ENCODE data around the gene NXPH4.

DNA sequence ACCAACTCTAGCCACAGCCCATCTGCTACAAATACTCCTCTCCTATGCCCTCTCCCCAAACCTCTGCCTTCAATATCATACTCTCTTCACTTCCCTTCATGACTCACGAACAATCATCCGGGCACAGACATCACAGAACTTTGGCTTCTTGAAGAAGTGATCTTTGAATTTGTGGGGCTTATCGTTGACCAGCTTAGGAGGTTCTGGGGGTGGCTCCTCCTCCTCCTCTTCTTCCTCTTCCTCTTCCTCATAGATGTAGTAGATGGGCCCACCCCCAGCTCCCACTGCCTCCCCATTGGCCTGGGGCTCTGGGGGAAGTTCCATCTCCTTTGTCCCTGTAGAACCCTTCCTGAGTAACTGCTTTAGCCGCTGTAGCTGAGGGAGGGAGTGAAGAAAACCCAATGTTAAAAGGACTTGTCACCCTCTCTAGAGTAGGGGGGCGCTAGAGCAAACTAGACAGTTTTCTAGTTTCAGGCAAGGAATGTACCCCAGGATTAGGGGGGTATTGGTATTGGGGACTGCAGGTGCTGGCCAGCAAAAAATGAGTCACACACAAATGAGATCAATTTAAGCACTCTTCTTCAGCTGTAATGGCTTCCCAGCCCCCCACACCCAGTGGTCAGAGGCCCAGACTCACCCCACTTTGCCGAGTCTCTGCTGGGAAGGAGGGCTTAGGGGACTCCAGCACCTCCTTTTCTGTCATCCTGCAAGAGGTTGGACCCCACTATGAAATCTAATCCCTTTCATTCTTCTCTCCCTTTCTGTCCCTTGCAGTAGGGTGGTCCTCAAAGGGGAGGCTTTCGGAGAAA, 32.5 kb downstream of the NXPH4 start:
- TF ChIP-seq, protein P1, sequence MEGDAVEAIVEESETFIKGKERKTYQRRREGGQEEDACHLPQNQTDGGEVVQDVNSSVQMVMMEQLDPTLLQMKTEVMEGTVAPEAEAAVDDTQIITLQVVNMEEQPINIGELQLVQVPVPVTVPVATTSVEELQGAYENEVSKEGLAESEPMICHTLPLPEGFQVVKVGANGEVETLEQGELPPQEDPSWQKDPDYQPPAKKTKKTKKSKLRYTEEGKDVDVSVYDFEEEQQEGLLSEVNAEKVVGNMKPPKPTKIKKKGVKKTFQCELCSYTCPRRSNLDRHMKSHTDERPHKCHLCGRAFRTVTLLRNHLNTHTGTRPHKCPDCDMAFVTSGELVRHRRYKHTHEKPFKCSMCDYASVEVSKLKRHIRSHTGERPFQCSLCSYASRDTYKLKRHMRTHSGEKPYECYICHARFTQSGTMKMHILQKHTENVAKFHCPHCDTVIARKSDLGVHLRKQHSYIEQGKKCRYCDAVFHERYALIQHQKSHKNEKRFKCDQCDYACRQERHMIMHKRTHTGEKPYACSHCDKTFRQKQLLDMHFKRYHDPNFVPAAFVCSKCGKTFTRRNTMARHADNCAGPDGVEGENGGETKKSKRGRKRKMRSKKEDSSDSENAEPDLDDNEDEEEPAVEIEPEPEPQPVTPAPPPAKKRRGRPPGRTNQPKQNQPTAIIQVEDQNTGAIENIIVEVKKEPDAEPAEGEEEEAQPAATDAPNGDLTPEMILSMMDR (conservative IDR thresholded peaks at IDR 0.05; ENCODE audit: low read depth, low read length) = no peak
- TF ChIP-seq EZH2 (IDR thresholded peaks at IDR 0.05; ENCODE audit: borderline replicate concordance, low read depth, low read length, poor library complexity, severe bottlenecking) = no peak

All from A673 (cell line).